NCI-H510A (cell line): ENCODE data around the gene CACNB3.

Source experiments
- DNase-seq: peaks from one replicate; lab custom pipeline; 2025; lab: John Stamatoyannopoulos, UW

The CACNB3 gene

GRCh38 chr12:48817873-48818830 lies at the start of gene CACNB3:
TSS of gene CACNB3 (plus strand) at chr12:48818496. CDS start at chr12:48818930, 434 bp downstream.
- DNase-seq, result peak; percentile 77

DNA sequence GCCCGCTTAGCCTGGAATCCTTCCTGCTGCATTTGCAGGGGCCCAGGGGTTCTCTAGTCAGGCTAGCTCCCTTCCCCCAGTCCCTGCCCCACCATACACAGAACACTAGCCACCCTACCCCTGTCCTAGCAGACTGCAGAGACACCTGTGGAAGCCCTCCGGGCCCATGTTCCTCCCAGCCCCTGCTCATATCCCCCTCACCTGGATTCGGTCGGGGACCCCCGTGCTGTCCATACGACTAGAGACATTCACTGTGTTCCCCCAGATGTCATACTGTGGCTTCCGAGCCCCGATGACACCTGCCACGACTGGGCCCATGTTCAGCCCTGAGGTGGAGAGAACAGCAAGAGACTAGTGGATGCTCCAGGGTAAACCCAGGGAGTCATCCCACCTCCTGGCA lies 49.6 kb upstream of the CACNB3 start:
- no peak for DNase-seq

- no peak for DNase-seq
Observed at GRCh38 chr12:48770756-48771155, 47.5 kb upstream of the CACNB3 start.

DNA sequence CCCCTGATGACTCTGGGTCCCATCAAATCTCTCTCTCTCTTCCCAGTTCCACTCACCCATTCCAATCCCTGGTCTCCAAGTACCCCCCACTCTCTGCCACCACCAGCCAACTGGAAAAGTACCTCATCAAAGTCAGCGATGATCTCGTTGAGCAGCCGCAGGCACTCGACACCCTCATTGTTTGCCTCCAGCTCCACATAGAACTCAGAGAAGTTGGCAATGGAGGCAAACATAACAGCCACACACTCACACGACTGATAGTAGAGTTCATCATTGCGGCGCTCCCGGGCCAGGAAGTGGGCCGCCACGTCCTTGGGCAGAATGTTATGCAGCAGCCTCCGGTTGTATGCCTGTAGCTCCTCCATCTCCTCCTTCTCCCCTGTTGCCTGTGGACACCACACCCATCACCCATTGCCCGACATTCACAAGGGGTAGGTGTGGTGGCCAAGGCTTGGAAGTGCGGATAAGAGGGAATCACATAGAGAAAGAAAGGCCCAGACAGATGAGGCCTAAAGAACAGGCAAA lies 46.6 kb upstream of the CACNB3 start:
- DNase-seq, result no peak

DNA sequence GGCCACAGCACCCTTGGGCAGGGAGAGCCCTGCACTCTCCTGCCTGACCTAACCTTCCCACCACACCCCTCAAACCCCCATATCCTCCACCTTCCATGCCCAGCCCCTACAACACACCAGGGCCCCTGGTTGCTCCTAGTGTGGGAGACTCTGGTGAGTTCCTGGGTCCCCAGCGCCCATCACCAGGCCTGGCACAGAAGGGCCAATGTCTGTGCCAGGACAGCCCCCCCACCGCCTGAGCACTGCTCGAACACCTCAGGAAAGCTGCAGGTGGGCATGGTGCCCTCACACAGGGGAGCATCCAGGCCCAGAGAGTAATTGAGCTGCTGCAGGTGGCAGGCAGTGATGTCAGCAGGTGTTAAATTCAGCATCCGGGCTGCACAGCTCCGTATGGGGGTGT lies 44.6 kb upstream of the CACNB3 start:
- no peak for DNase-seq

- DNase-seq, result no peak
Observed at GRCh38 chr12:48774516-48774915, 43.8 kb upstream of the CACNB3 start.

DNA sequence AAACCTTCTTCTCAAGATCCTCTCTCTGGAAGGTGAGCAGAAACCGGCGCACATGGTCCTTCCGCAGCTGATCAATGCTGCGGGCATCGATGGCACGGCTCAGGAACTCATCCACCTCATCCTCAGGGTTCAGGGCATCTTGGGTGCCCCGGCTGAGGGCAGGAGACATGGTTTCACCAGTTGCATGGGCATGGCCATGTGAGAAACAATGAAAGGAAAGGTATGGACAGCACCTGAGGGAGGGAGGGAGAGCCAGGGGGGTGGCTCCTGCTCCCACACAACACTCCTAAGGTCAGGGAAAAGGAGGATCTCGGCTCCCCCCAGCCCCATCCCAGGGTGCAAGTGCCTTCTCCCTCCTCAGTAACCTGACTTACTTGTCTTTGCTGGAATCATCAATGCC lies 43.0 kb upstream of the CACNB3 start:
- DNase-seq, result no peak

- DNase-seq, result no peak
Observed at GRCh38 chr12:48775991-48776649, 42.2 kb upstream of the CACNB3 start.

DNA sequence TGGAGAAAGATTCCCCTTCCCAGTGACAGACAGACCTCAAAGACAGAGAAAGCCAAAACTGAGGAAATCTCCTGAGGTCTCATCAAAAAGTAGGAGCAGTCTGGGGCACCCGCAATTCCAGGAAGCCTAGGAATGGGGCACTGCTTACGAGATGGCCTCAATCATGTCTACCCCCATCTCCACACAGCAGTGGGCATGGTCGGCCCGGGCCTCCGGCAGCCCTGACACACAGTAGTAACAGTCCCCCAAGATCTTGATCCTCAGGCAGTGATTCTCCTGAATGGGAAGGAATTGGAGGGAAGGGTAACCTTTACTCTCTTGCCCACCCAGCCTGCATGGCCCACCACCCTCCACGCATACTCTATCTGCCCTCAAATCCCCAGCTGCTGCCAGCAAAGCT lies 41.3 kb upstream of the CACNB3 start:
- DNase-seq, result no peak

DNA sequence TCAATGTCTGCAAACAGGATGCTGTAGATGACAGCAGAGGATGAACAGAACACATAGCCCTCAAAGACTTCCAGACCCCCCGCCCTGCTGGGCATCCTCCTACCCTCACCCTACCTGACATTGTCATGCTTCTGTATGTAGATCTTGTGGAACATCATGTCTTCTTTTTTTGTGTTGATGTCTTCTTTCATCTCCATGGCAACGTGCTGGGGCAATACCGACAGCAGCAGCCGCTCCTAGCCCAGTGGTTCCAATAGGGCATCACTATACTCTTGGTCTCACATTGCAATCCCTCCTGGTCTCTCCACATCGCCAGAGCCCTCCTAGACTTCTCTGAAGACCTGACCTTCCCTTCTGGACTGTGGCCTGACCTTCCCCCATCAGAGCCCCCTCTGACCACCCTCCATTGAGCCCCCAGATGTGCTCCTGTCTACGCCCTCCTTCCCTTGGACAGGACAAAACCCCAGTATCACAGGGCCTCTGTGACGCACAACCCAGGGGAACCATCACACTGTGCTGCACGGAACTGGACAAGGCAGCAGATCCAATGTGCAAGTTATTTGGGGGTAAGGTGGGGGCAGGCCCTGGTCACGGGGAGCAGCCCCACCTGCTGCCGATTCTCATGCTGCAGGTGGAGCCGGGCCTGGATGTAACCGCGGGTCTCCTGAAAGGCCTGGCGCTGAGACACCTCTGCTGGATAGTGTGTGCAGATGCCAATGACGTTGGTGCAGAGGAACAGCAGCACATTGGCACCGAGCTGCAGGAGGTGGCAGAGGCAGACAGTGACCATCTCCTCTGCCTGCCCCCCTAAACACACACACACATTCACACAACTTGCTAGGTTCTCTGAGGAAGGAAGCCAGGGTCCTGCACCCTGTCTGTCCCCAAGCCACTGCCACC lies 40.5 kb upstream of the CACNB3 start:
- no peak for DNase-seq

- no peak for DNase-seq
Observed at GRCh38 chr12:48779869-48780268, 38.4 kb upstream of the CACNB3 start.

DNA sequence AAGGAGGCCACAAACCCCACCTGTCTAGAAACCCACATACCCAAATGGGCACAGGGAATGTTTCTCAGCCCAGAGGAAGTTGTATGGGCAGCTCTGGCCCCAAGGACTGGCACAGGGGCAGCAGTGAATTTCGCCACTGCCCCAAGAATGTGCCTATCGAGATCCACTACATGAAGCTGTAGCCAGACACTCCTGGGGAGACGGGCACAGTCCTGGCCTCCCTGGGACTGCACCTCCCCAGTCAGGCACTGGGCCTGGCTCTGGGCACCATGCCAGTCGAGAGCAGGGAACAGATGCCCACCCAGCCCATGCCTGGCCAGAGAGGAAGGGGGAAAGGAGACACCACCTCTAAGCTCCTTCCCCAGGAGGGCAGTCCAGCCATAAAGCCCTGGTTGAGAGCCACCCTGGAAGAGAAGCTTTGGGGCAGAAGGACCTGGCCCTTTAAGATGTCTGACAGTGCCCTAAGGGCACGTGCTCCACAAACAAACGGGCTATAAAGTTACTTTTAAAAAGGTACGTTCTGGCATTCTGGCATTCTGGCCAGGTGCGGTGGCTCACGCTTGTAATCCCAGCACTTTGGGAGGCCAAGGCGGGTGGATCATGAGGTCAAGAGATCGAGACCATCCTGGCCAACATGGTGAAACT lies 37.8 kb upstream of the CACNB3 start:
- no peak for DNase-seq

DNA sequence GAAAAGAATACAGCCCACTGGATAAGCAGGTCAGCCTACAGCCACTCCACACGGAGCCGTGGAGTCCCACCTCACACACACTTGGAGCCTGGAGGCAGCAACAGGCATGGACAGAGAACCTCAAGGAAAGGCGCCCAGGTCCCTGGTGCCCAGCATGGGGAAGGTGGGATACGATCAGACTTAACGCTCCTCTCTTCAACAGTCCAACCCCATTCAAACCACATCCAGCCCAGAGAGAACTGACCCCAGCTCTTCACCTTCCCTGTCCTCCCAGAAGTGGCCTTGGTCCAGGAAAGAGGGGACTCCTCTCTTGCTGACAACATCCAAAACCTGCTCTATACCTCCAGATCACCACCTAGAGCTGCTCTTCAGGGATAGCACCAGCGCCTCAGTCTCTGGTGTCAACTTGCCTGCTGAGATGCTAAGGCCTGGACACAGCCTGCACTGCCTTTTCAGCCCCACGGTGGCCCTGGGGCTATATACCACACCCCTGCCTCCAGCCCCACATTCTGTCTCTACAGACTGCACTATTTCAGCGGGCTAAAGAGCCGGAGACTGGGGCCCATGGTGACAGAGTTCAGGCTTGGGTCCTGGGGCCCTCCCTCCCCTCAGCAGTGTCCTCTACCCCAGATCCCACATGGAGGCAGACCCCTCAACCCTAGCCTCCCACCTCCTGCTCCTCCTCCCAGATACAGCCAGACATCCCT lies 36.4 kb upstream of the CACNB3 start:
- no peak for DNase-seq

GRCh38 chr12:48782457-48783395 lies 35.6 kb upstream of the CACNB3 start:
- DNase-seq, result no peak

GRCh38 chr12:48783432-48783831 lies 34.9 kb upstream of the CACNB3 start:
- DNase-seq, result no peak

- DNase-seq, result no peak
Observed at GRCh38 chr12:48786591-48787544, 31.4 kb upstream of the CACNB3 start.

DNA sequence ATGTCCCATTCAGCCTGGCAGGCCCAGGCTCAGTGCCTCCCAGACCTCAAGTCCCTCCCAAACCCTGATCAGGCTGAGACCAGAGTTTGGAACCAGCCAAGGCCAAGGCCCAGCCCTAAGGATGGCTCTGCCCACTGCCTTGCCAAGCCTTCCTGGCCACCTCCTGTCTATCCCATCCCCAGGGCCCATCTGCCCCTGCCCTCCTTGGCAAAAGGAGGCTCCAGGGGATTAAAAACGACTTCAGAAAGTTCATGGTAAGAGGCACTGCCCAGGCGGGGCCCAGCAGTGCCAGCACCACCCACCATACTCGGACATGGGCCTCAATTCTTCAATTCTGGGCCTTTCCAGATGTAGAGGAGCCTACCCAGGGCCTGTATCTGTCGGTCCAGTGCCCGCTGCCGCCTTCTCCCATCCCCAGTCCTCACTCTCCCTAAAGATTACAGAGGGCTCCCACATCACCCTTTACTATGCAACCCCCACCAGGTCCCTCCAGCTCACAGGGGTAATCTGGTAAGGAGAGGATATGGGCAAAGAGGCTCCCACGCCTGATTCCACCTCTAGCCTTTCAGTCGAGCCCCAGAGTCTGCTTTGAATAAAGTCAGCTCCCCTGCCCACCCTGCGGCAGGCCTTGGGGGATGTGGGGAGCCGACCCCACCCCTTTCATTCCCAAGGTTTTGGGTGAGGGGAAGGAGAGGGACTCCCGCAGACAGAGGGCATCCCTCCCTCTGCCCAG lies 30.3 kb upstream of the CACNB3 start:
- DNase-seq, result no peak

DNA sequence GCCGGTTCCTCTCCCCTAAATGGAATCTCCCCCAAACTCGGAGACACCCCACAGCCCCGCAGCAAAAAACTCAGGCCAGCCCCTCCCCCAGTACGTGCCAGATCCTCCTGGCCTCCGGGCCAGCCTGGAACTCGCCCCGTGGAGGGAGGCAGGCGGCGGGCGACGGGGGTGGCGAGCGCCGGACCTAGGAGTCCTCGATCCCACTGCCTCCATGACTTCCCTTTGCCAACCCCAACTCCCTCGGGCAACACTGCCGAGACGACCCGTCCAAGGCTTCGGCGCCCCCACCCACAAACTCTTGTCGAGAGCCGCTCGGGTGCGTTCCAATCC lies 29.8 kb upstream of the CACNB3 start:
- DNase-seq, result no peak
